Sigmoid colon (tissue), 7 donors: ENCODE measurements around the gene SATB2. TPM values are rescaled to one million over a fixed set of nuclear protein-coding genes. Genes with fewer than 3 reads are reported as not detected.

Experiments used
- DNase-seq: peaks from one replicate; pipeline ENCODE4 v3.0.0-alpha.2; 2019
- H3K27ac ChIP-seq, 4 donors: fragments of 200-600 bp; sonication (generic); one replicate each; pipeline ENCODE4 v1.5.1; 2016 to 2019; ENCODE audit warnings: mild to moderate bottlenecking in 1 of 4
- H3K27me3 ChIP-seq, 3 donors: fragments of 200-600 bp; sonication (generic); one replicate each; pipeline ENCODE4 v1.5.1; 2019; ENCODE audit warnings: mild to moderate bottlenecking in 1 of 3
- H3K36me3 ChIP-seq, 4 donors: fragments of 200-600 bp; sonication (generic); one replicate each; pipeline ENCODE4 v1.5.1; 2016 to 2019
- H3K4me1 ChIP-seq, 4 donors: fragments of 200-600 bp; sonication (generic); one replicate each; pipeline ENCODE4 v1.5.1; 2017 to 2019
- H3K4me3 ChIP-seq, 4 donors: fragments of 200-600 bp; sonication (generic); one replicate each; pipeline ENCODE4 v1.5.1; 2017 to 2019; ENCODE audit warnings: mild to moderate bottlenecking in 2 of 4, moderate library complexity in 1 of 4
- H3K9me3 ChIP-seq, 4 donors: fragments of 200-600 bp in 3 of 4; sonication (generic) in 3 of 4; one replicate each; pipeline versions ENCODE4 v1.5.1 to v1.6.1; 2013 to 2019
- CTCF ChIP-seq, 4 experiments: fragments of 450-650 bp in 3 of 4; fragments of 200-600 bp in 1 of 4; IDR thresholded peaks; one replicate each; pipeline ENCODE4 v1.5.1; 2016 to 2019; ENCODE audit warnings: antibody characterized with exemption in 4 of 4, mild to moderate bottlenecking in 3 of 4, moderate library complexity in 2 of 4
- EP300 ChIP-seq, 4 donors: sonication (generic); formaldehyde crosslinking; IDR thresholded peaks; one replicate each; pipeline ENCODE4 v1.6.1; 2017; ENCODE audit warnings: antibody characterized with exemption in 4 of 4
- POLR2A ChIP-seq, 2 donors: fragments of 450-650 bp; IDR thresholded peaks; one replicate each; pipeline ENCODE4 v1.6.1; 2016; ENCODE audit warnings: antibody characterized with exemption in 2 of 2, mild to moderate bottlenecking in 2 of 2, moderate library complexity in 2 of 2
- POLR2AphosphoS5 ChIP-seq, 4 donors: sonication (generic); formaldehyde crosslinking; IDR thresholded peaks; one replicate each; pipeline ENCODE4 v1.6.1; 2017; ENCODE audit warnings: antibody characterized with exemption in 4 of 4
- WGBS, 2 donors: extraction: QIAGEN DNeasy Blood & Tissue Kit; methylation state at CpG; one replicate each; pipeline ENCODE4 v1.1.7; 2013; 5-methylcytosine and 5-hydroxymethylcytosine counted together
- intact Hi-C: fragments of 100-400 bp; cut with DNase I; formaldehyde crosslinking; loops from one replicate; pipeline ENCODE4 v1.15.1; 2023
- polyA plus RNA-seq, 3 donors: library from polyadenylated mRNA; stranded (reverse); fragments of 200-250 nt; gene quantifications; one replicate each; pipeline ENCODE4 v1.2.3, GENCODE V29; 2013
- total RNA-seq, 4 donors: library from RNA; depleted of rRNA; stranded (reverse); fragments of >200 nt; gene quantifications; one replicate each; pipeline ENCODE4 v1.1.0, GENCODE V29; 2016
- donor health status: healthy with polysubstance abuse.
- donor health status: Bipolar disorder and iron deficiency.
- donor health status: healthy.

SATB2 gene
- total and polyA plus RNA-seq, 7 donors, result 0.95 to 43.7 (median 5.8) TPM

GRCh38 chr2:199452260-199452990, 5.3 kb downstream of the SATB2 start:
- Histone ChIP-seq H3K9me3 (no peaks in the 10 kb centered on the region), H3K36me3 (no peaks in the 10 kb centered on the region), H3K27ac (no peak overlapping the region), H3K27me3 (peaks cover 22 to 96% (median 54%) of the 10 kb centered on the region in 3 donors), H3K4me3 (no peak overlapping the region), H3K4me1 (peaks cover 0 to 22% (median 20%) of the 10 kb centered on the region in 4 donors)
- intact Hi-C loops, result no loop called here
- TF ChIP-seq POLR2AphosphoS5 (IDR thresholded peaks at IDR 0.05), result no peak
- no peak for TF ChIP-seq EP300 (IDR thresholded peaks at IDR 0.05)
- TF ChIP-seq POLR2A (IDR thresholded peaks at IDR 0.05), result no peak
- no peak for TF ChIP-seq CTCF (IDR thresholded peaks at IDR 0.05)
- no peak for DNase-seq
- WGBS, 2 donors, result 18 to 58% methylated on average over 2 of the region's 2 CpGs

GRCh38 chr2:199449956-199450355, 7.8 kb downstream of the SATB2 start:
- TF ChIP-seq CTCF (IDR thresholded peaks at IDR 0.05) (no peak), POLR2AphosphoS5 (IDR thresholded peaks at IDR 0.05) (no peak), EP300 (IDR thresholded peaks at IDR 0.05) (no peak), POLR2A (IDR thresholded peaks at IDR 0.05) (no peak)
- peaks cover 0 to 86% (median 31%) of the 10 kb centered on the region in 3 donors for H3K27me3 ChIP-seq
- no peak overlapping the region for H3K4me3 ChIP-seq
- intact Hi-C loops, result no loop called here
- no peaks in the 10 kb centered on the region for H3K36me3 ChIP-seq
- DNase-seq, result no peak
- WGBS, 2 donors, result 22 to 64% methylated on average over 3 of the region's 3 CpGs
- no peaks in the 10 kb centered on the region for H3K9me3 ChIP-seq
- H3K4me1 ChIP-seq, result no peaks in the 10 kb centered on the region
- no peak overlapping the region for H3K27ac ChIP-seq

- TF ChIP-seq CTCF (IDR thresholded peaks at IDR 0.05), result no peak
- TF ChIP-seq POLR2AphosphoS5 (IDR thresholded peaks at IDR 0.05), result no peak
- no peak for TF ChIP-seq POLR2A (IDR thresholded peaks at IDR 0.05)
- no peak for TF ChIP-seq EP300 (IDR thresholded peaks at IDR 0.05)
- WGBS, 2 donors, result 6 to 48% methylated on average over 1 of the region's 1 CpG
- peaks cover 0 to 81% (median 27%) of the 10 kb centered on the region in 3 donors for H3K27me3 ChIP-seq
- no peaks in the 10 kb centered on the region for H3K36me3 ChIP-seq
- no peak overlapping the region for H3K27ac ChIP-seq
- intact Hi-C loops, result no loop called here
- H3K9me3 ChIP-seq, result no peaks in the 10 kb centered on the region
- H3K4me3 ChIP-seq, result no peak overlapping the region
- DNase-seq, result no peak
- no peaks in the 10 kb centered on the region for H3K4me1 ChIP-seq
Observed at GRCh38 chr2:199449455-199449854, 8.3 kb downstream of the SATB2 start.

- WGBS, 2 donors, result 21 to 63% methylated on average over 10 of the region's 10 CpGs
- intact Hi-C loops, result no loop called here
- TF ChIP-seq POLR2A (IDR thresholded peaks at IDR 0.05) (no peak), EP300 (IDR thresholded peaks at IDR 0.05) (no peak), CTCF (IDR thresholded peaks at IDR 0.05) (no peak), POLR2AphosphoS5 (IDR thresholded peaks at IDR 0.05) (no peak)
Observed at GRCh38 chr2:199446996-199447576, 10.7 kb downstream of the SATB2 start.

More at GRCh38 chr2:199446996-199447576, 10.7 kb downstream of the SATB2 start:
- Histone ChIP-seq H3K9me3 (no peaks in the 10 kb centered on the region), H3K4me1 (no peaks in the 10 kb centered on the region), H3K4me3 (no peak overlapping the region), H3K36me3 (no peaks in the 10 kb centered on the region), H3K27me3 (peaks cover 0 to 58% (median 8%) of the 10 kb centered on the region in 3 donors), H3K27ac (no peak overlapping the region)
- DNase-seq, result no peak
